HepG2 (cell line): Measurements from ENCODE around the gene TBC1D3K. TPM values are rescaled to one million over a fixed set of nuclear protein-coding genes. Genes with fewer than 3 reads are reported as not detected.
A peak's percentile ranks its signal among the peaks of the same experiment; 100 is the strongest.

Experiments
- ATAC-seq: fragments of 200-7000 bp; cut with Tn5 transposase; 3 replicates; pipeline ENCODE4 v1.9.1; 2020; ENCODE audit warnings: mild to moderate bottlenecking, moderate library complexity
- BruUV-seq: library from RNA; stranded (reverse); fragments of 400-500 nt; replicated peaks from 2 replicates; lab custom pipeline; 2021; lab: Mats Ljungman, UMichigan
- CTCF ChIA-PET: fragments of 300-600 bp; formaldehyde crosslinking; extraction: SDS; loops from one replicate; lab custom pipeline; 2021; ENCODE audit warnings: low total read pairs, inconsistent platforms, low intra/inter-chr PET ratio; lab: Yijun Ruan, JAX
- POLR2A ChIA-PET: fragments of 350-600 bp; sonication (Branson Sonifier 250); formaldehyde crosslinking; loops from one replicate; lab custom pipeline; 2020; ENCODE audit warnings: antibody characterized with exemption, inconsistent platforms; lab: Yijun Ruan, JAX
- DNase-seq: peaks from one replicate; pipeline ENCODE4 v3.0.0-alpha.2; 2015; ENCODE audit warnings: low spot score
- FAIRE-seq: peaks from 3 replicates; lab custom pipeline; 2011; peaks lifted over from hg19 to GRCh38; lab: Jason Lieb, UNC
- H2AFZ ChIP-seq: one replicate; pipeline ENCODE4 v1.6.1; 2011; ENCODE audit warnings: low read length, inconsistent platforms
- H3K27ac ChIP-seq: fragments of 300-600 bp; 3 replicates; pipeline ENCODE4 v1.8.0; 2011; ENCODE audit warnings: mixed run types, mild to moderate bottlenecking, mixed read lengths, low read length, inconsistent platforms; ENCODE audit not compliant: insufficient read depth; ENCODE audit errors: extremely low read length
- H3K27me3 ChIP-seq, 2 experiments: fragments of 200-600 bp in 1 of 2; 2 replicates in 1 of 2; 3 replicates in 1 of 2; pipeline versions ENCODE4 v1.6.0 to v1.8.0; 2011; ENCODE audit warnings: low read length in 2 of 2, mild to moderate bottlenecking in 2 of 2, moderate library complexity in 2 of 2, inconsistent platforms in 1 of 2; ENCODE audit not compliant: insufficient read depth in 2 of 2, control insufficient read depth in 1 of 2
- H3K36me3 ChIP-seq, 2 experiments: fragments of 200-600 bp in 1 of 2; replicated peaks in 1 of 2; 2 replicates in 1 of 2; 3 replicates in 1 of 2; pipeline versions ENCODE4 v1.5.1 to v1.8.0; 2011; ENCODE audit warnings: low read length in 2 of 2, inconsistent platforms in 1 of 2; ENCODE audit not compliant: insufficient read depth in 2 of 2, control insufficient read depth in 1 of 2
- H3K4me1 ChIP-seq: 2 replicates; pipeline ENCODE4 v1.5.1; 2012; ENCODE audit warnings: low read length, inconsistent platforms; ENCODE audit not compliant: insufficient read depth
- H3K4me2 ChIP-seq: 2 replicates; pipeline ENCODE4 v1.6.0; 2011; ENCODE audit warnings: low read depth, low read length, inconsistent platforms
- H3K4me3 ChIP-seq, 3 experiments: fragments of 200-600 bp in 1 of 3; sonication (generic), shearing (Covaris generic) in 1 of 3; replicated peaks in 1 of 3; 2 replicates each; pipeline ENCODE4 v1.5.1; 2011 to 2016; ENCODE audit warnings: low read length in 3 of 3, inconsistent platforms in 2 of 3, low read depth in 2 of 3, mild to moderate bottlenecking in 2 of 3, control low read depth in 1 of 3, mixed read lengths in 1 of 3; ENCODE audit not compliant: insufficient read depth in 1 of 3
- H3K79me2 ChIP-seq: one replicate; pipeline ENCODE4 v1.6.1; 2011; ENCODE audit warnings: low read length, inconsistent platforms; ENCODE audit not compliant: insufficient read depth
- H3K9ac ChIP-seq: 2 replicates; pipeline ENCODE4 v1.6.0; 2011; ENCODE audit warnings: mild to moderate bottlenecking, low read depth, low read length, inconsistent platforms; ENCODE audit not compliant: insufficient read depth
- H3K9me3 ChIP-seq: 2 replicates; pipeline ENCODE4 v1.5.1; 2012; ENCODE audit warnings: mild to moderate bottlenecking, low read length
- H4K20me1 ChIP-seq: 2 replicates; pipeline ENCODE4 v1.6.0; 2011; ENCODE audit warnings: inconsistent platforms, mild to moderate bottlenecking, low read length, moderate library complexity; ENCODE audit not compliant: insufficient read depth
- AKAP8 ChIP-seq: sonication (generic); formaldehyde crosslinking; IDR thresholded peaks from 2 replicates; pipeline ENCODE4 v1.5.1; 2020; ENCODE audit warnings: mild to moderate bottlenecking, missing genetic modification reagents
- EEA1 ChIP-seq: sonication (generic); formaldehyde crosslinking; IDR thresholded peaks from 2 replicates; pipeline ENCODE4 v1.5.1; 2020; ENCODE audit warnings: mild to moderate bottlenecking, missing genetic modification reagents, borderline replicate concordance
- HCFC1 ChIP-seq: fragments of 150-350 bp; IDR thresholded peaks from 2 replicates; pipeline ENCODE4 v1.6.1; 2014; ENCODE audit warnings: low read depth, low read length
- KLF6 ChIP-seq: IDR thresholded peaks from 2 replicates; pipeline ENCODE4 v1.8.0; 2016; ENCODE audit warnings: missing biosample characterization, missing genetic modification reagents
- MLLT10 ChIP-seq: sonication (generic); formaldehyde crosslinking; IDR thresholded peaks from 2 replicates; pipeline ENCODE4 v1.4.0; 2020; ENCODE audit warnings: missing genetic modification reagents
- PHF21A ChIP-seq: sonication (generic); formaldehyde crosslinking; IDR thresholded peaks from 2 replicates; pipeline ENCODE4 v1.5.0; 2020; ENCODE audit warnings: mild to moderate bottlenecking, missing genetic modification reagents
- RAD51 ChIP-seq: fragments of 450-650 bp; IDR thresholded peaks from 2 replicates; pipeline ENCODE4 v1.6.1; 2016; ENCODE audit warnings: borderline replicate concordance
- RBM22 ChIP-seq: fragments of 200-400 bp; formaldehyde crosslinking; optimal IDR thresholded peaks from 2 replicates; pipeline ENCODE3; 2017; ENCODE audit warnings: mild to moderate bottlenecking, low read length, moderate library complexity
- SIN3B ChIP-seq: fragments of 150-350 bp; IDR thresholded peaks from 2 replicates; pipeline ENCODE4 v1.6.1; 2014; ENCODE audit warnings: low read length
- ZBTB34 ChIP-seq: sonication (generic); formaldehyde crosslinking; IDR thresholded peaks from 2 replicates; pipeline ENCODE4 v1.8.0; 2022; ENCODE audit warnings: mild to moderate bottlenecking, missing genetic modification reagents
- ZC3H13 ChIP-seq: sonication (generic); formaldehyde crosslinking; IDR thresholded peaks from 2 replicates; pipeline ENCODE4 v1.8.1; 2023; ENCODE audit warnings: mild to moderate bottlenecking, missing genetic modification reagents, moderate library complexity
- ZNF276 ChIP-seq: sonication (generic); formaldehyde crosslinking; IDR thresholded peaks from 2 replicates; pipeline ENCODE4 v1.4.0; 2020; ENCODE audit warnings: mild to moderate bottlenecking, low read depth, missing genetic modification reagents
- ZNF670 ChIP-seq: sonication (generic); formaldehyde crosslinking; IDR thresholded peaks from 2 replicates; pipeline ENCODE4 v1.8.0; 2022; ENCODE audit warnings: mild to moderate bottlenecking, missing genetic modification reagents, borderline replicate concordance
- WGBS: methylation state at CpG from one replicate; pipeline ENCODE4 v1.1.6; 2017; ENCODE audit warnings: low lambda C conversion rate; 5-methylcytosine and 5-hydroxymethylcytosine counted together
- in situ Hi-C: cut with HindIII; loops from 2 replicates; pipeline ENCODE4 v1.10.0; 2017; ENCODE audit warnings: low pct_unique_long_range_greater_than_20kb; ENCODE audit not compliant: extremely low pct_ligation_motif_present
- intact Hi-C: fragments of 100-400 bp; cut with micrococcal nuclease; formaldehyde crosslinking; loops from one replicate; pipeline ENCODE4 v1.10.0; 2022; ENCODE audit not compliant: unreplicated experiment
- polyA plus RNA-seq, 8 experiments: library from polyadenylated mRNA; depleted of rRNA in 3 of 8; stranded (reverse) in 7 of 8; unstranded in 1 of 8; fragments of >200 nt; fragmentation: Illumina TruSeq in 4 of 8; extraction: Trizol in 4 of 8; gene quantifications; 2 replicates each; pipeline versions ENCODE4 v1.2.1 to v1.2.3, GENCODE V29; 2011 to 2016; ENCODE audit warnings: low read depth in 4 of 8, missing spikeins in 1 of 8, mixed read lengths in 1 of 8; ENCODE audit not compliant: insufficient read depth in 1 of 8
- total RNA-seq, 5 experiments: library from RNA; depleted of rRNA; stranded (reverse); fragments of >200 nt; fragmentation: Illumina TruSeq; extraction: Trizol; gene quantifications; 2 replicates each; pipeline ENCODE4 v1.2.3, GENCODE V29; 2016; ENCODE audit warnings: low read depth in 1 of 5
- TF ChIP-seq, protein P1 (sequence below): sonication (generic); formaldehyde crosslinking; IDR thresholded peaks from 2 replicates; pipeline ENCODE4 v1.5.0; 2020; ENCODE audit warnings: missing genetic modification reagents, mild to moderate bottlenecking, borderline replicate concordance
- TF ChIP-seq, protein P2 (sequence below): sonication (generic); formaldehyde crosslinking; IDR thresholded peaks from 2 replicates; pipeline ENCODE4 v1.8.1; 2022; ENCODE audit warnings: low read depth, mild to moderate bottlenecking, missing genetic modification reagents
- TF ChIP-seq, protein P3 (sequence below): sonication (generic); formaldehyde crosslinking; IDR thresholded peaks from 2 replicates; pipeline ENCODE4 v1.9.0; 2021; ENCODE audit warnings: missing genetic modification reagents, mild to moderate bottlenecking, borderline replicate concordance

The TBC1D3K gene
- total and polyA plus RNA-seq, 2 of the 13 experiments (the other 11 are each of a cell fraction or from before 2014, with no cell fraction given), result not detected

GRCh38 chr17:37885136-37885535 is 39.1 kb upstream of the TBC1D3K start:
- ChIA-PET POLR2A (interaction anchor here (0.7 kb wide), 1 partner anchor 431 kb away, joined by 4 read pairs; no protein-coding TSS in a partner anchor), CTCF (no interaction called here)
- Histone ChIP-seq H3K27ac (no peak overlapping the region), H3K4me2 (no peak overlapping the region), H4K20me1 (no peaks in the 10 kb centered on the region), H3K27me3 (no peaks in the 10 kb centered on the region), H3K9ac (no peak overlapping the region), H3K4me3 (no peak overlapping the region), H3K9me3 (no peaks in the 10 kb centered on the region), H2AFZ (no peak overlapping the region), H3K36me3 (no peaks in the 10 kb centered on the region), H3K79me2 (no peaks in the 10 kb centered on the region), H3K4me1 (peaks cover 13% of the 10 kb centered on the region)
- in situ Hi-C loops, result no loop called here
- intact Hi-C loops, result no loop called here
- no peak for FAIRE-seq
- ATAC-seq, result peak; percentile 88
- peak; percentile 51 for DNase-seq
- BruUV-seq, result no TSS peak
- 3% methylated on average over 5 of the region's 5 CpGs for WGBS
- TF ChIP-seq MLLT10, result no peak
- TF ChIP-seq, protein P1, sequence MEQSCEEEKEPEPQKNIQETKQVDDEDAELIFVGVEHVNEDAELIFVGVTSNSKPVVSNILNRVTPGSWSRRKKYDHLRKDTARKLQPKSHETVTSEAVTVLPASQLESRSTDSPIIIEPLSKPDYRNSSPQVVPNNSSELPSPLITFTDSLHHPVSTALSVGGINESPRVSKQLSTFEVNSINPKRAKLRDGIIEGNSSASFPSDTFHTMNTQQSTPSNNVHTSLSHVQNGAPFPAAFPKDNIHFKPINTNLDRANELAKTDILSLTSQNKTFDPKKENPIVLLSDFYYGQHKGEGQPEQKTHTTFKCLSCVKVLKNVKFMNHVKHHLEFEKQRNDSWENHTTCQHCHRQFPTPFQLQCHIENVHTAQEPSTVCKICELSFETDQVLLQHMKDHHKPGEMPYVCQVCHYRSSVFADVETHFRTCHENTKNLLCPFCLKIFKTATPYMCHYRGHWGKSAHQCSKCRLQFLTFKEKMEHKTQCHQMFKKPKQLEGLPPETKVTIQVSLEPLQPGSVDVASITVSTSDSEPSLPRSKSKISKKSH (CRISPR knock-in tag), result no peak
- TF ChIP-seq, protein P2, sequence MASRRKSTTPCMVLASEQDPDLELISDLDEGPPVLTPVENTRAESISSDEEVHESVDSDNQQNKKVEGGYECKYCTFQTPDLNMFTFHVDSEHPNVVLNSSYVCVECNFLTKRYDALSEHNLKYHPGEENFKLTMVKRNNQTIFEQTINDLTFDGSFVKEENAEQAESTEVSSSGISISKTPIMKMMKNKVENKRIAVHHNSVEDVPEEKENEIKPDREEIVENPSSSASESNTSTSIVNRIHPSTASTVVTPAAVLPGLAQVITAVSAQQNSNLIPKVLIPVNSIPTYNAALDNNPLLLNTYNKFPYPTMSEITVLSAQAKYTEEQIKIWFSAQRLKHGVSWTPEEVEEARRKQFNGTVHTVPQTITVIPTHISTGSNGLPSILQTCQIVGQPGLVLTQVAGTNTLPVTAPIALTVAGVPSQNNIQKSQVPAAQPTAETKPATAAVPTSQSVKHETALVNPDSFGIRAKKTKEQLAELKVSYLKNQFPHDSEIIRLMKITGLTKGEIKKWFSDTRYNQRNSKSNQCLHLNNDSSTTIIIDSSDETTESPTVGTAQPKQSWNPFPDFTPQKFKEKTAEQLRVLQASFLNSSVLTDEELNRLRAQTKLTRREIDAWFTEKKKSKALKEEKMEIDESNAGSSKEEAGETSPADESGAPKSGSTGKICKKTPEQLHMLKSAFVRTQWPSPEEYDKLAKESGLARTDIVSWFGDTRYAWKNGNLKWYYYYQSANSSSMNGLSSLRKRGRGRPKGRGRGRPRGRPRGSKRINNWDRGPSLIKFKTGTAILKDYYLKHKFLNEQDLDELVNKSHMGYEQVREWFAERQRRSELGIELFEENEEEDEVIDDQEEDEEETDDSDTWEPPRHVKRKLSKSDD (CRISPR knock-in tag), result 0 out of 2 replicates have a peak, but pooled peaks have one; percentile 48
- TF ChIP-seq RBM22, result no peak
- TF ChIP-seq ZBTB34 (CRISPR knock-in tag), result no peak
- no peak for TF ChIP-seq HCFC1
- no peak for TF ChIP-seq AKAP8 (CRISPR knock-in tag)
- TF ChIP-seq EEA1 (CRISPR knock-in tag), result no peak
- no peak for TF ChIP-seq ZNF276
- 0 out of 2 replicates have a peak, but pooled peaks have one; percentile 42 for TF ChIP-seq ZNF670
- TF ChIP-seq, protein P3, sequence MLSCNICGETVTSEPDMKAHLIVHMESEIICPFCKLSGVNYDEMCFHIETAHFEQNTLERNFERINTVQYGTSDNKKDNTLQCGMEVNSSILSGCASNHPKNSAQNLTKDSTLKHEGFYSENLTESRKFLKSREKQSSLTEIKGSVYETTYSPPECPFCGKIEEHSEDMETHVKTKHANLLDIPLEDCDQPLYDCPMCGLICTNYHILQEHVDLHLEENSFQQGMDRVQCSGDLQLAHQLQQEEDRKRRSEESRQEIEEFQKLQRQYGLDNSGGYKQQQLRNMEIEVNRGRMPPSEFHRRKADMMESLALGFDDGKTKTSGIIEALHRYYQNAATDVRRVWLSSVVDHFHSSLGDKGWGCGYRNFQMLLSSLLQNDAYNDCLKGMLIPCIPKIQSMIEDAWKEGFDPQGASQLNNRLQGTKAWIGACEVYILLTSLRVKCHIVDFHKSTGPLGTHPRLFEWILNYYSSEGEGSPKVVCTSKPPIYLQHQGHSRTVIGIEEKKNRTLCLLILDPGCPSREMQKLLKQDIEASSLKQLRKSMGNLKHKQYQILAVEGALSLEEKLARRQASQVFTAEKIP (CRISPR knock-in tag), result no peak
- no peak for TF ChIP-seq KLF6
- TF ChIP-seq PHF21A (CRISPR knock-in tag), result no peak
- no peak for TF ChIP-seq SIN3B
- no peak for TF ChIP-seq ZC3H13 (CRISPR knock-in tag)
- TF ChIP-seq RAD51, result no peak
